Epithelial cell of esophagus (primary cell): ENCODE data around the gene PDHB.

ENCODE experiments used
- DNase-seq: peaks from one replicate; pipeline ENCODE4 v3.0.0; 2010; ENCODE audit warnings: low read depth
- H3K4me3 ChIP-seq: 2 replicates; pipeline ENCODE4 v1.5.1; 2011; ENCODE audit warnings: mild to moderate bottlenecking, low read length, control low read depth
- CTCF ChIP-seq: IDR thresholded peaks from 2 replicates; pipeline ENCODE4 v1.5.1; 2011; ENCODE audit warnings: low read depth, mild to moderate bottlenecking, low read length, control low read depth, inconsistent platforms; ENCODE audit not compliant: insufficient read depth; ENCODE audit errors: missing control alignments

The PDHB gene

GRCh38 chr3:58424613-58425012, 9.0 kb downstream of the PDHB start:
- no peak for TF ChIP-seq CTCF
- DNase-seq, result no peak

GRCh38 chr3:58422756-58423325, 10.8 kb downstream of the PDHB start:
- peak; percentile 39 for TF ChIP-seq CTCF
- peak; percentile 26 for DNase-seq

More at GRCh38 chr3:58424613-58425012, 9.0 kb downstream of the PDHB start:
- H3K4me3 ChIP-seq, result no peak overlapping the region

GRCh38 chr3:58421004-58421403, 12.6 kb downstream of the PDHB start:
- no peak for DNase-seq
- no peak for TF ChIP-seq CTCF
- no peak overlapping the region for H3K4me3 ChIP-seq

More at GRCh38 chr3:58422756-58423325, 10.8 kb downstream of the PDHB start:
- H3K4me3 ChIP-seq, result no peak overlapping the region

- DNase-seq, result peak; percentile 21
- H3K4me3 ChIP-seq, result no peak overlapping the region
- no peak for TF ChIP-seq CTCF
These were observed 13.7 kb downstream of the PDHB start for GRCh38 chr3:58419780-58420507.

- TF ChIP-seq CTCF, result no peak
- no peak for DNase-seq
- no peak overlapping the region for H3K4me3 ChIP-seq
These were observed 15.4 kb downstream of the PDHB start for GRCh38 chr3:58418227-58418626.

- H3K4me3 ChIP-seq, result no peak overlapping the region
- TF ChIP-seq CTCF, result no peak
- DNase-seq, result no peak
These were observed 16.6 kb downstream of the PDHB start for GRCh38 chr3:58417075-58417474.
